Neural cell (in vitro differentiated cells): ENCODE results near the gene FXN. TPM values are rescaled to one million over a fixed set of nuclear protein-coding genes. Genes with fewer than 3 reads are reported as not detected.

Source experiments
- H2AFZ ChIP-seq: fragments of 200-600, 300-800 bp; sonication (generic), shearing (Covaris generic); 2 replicates; pipeline ENCODE4 v1.6.0; 2014; ENCODE audit warnings: low read depth, mild to moderate bottlenecking, antibody characterized with exemption, low read length, moderate library complexity
- H3F3A ChIP-seq: fragments of 200-600 bp; shearing (Covaris generic); 2 replicates; pipeline ENCODE4 v1.6.1; 2016; ENCODE audit warnings: mild to moderate bottlenecking, moderate library complexity, mixed read lengths, antibody characterized with exemption, low read length; ENCODE audit not compliant: insufficient read depth, poor library complexity, severe bottlenecking
- H3K27ac ChIP-seq: fragments of 200-600, 300-800 bp; sonication (generic), shearing (Covaris generic); 2 replicates; pipeline ENCODE4 v1.5.1; 2014; ENCODE audit warnings: mild to moderate bottlenecking, low read length, moderate library complexity
- H3K27me3 ChIP-seq: fragments of 300-800, 200-600 bp; sonication (generic), shearing (Covaris generic); 2 replicates; pipeline ENCODE4 v1.6.0; 2014; ENCODE audit warnings: mild to moderate bottlenecking, low read depth, low read length, moderate library complexity; ENCODE audit not compliant: insufficient read depth
- H3K36me3 ChIP-seq: fragments of 300-800, 200-600 bp; sonication (generic), shearing (Covaris generic); 2 replicates; pipeline ENCODE4 v1.5.1; 2014; ENCODE audit warnings: mild to moderate bottlenecking, antibody characterized with exemption, low read length, moderate library complexity; ENCODE audit not compliant: insufficient read depth
- H3K4me2 ChIP-seq: fragments of 300-800, 200-600 bp; sonication (generic), shearing (Covaris generic); 2 replicates; pipeline ENCODE4 v1.6.0; 2014; ENCODE audit warnings: mild to moderate bottlenecking, low read length
- H3K4me3 ChIP-seq: fragments of 300-800, 200-600 bp; sonication (generic), shearing (Covaris generic); 2 replicates; pipeline ENCODE4 v1.5.1; 2014; ENCODE audit warnings: mild to moderate bottlenecking, low read length, moderate library complexity
- H3K79me2 ChIP-seq: fragments of 200-600 bp; shearing (Covaris generic); replicated peaks from 2 replicates; pipeline ENCODE4 v1.6.0; 2014; ENCODE audit warnings: mild to moderate bottlenecking, low read length, moderate library complexity; ENCODE audit not compliant: insufficient read depth
- H3K9ac ChIP-seq: fragments of 300-800, 200-600 bp; sonication (generic), shearing (Covaris generic); 2 replicates; pipeline ENCODE4 v1.6.1; 2016; ENCODE audit warnings: mild to moderate bottlenecking, low read length, mixed read lengths
- H3K9me2 ChIP-seq: fragments of 200-600 bp; shearing (Covaris generic); 2 replicates; pipeline ENCODE4 v1.6.1; 2016; ENCODE audit warnings: mild to moderate bottlenecking, low read length, mixed read lengths; ENCODE audit not compliant: insufficient read depth
- H3K9me3 ChIP-seq: fragments of 200-600, 300-800 bp; sonication (generic), shearing (Covaris generic); 2 replicates; pipeline ENCODE4 v1.6.1; 2016; ENCODE audit warnings: mild to moderate bottlenecking, mixed run types, low read length, moderate library complexity, mixed read lengths
- H4K20me1 ChIP-seq: fragments of 200-600 bp; shearing (Covaris generic); 2 replicates; pipeline ENCODE4 v1.6.1; 2016; ENCODE audit warnings: mild to moderate bottlenecking, mixed run types; ENCODE audit not compliant: insufficient read depth
- CTCF ChIP-seq: fragments of 450-650 bp; IDR thresholded peaks from 2 replicates; pipeline ENCODE4 v1.5.1; 2014; ENCODE audit warnings: antibody characterized with exemption, mild to moderate bottlenecking, moderate library complexity; ENCODE audit not compliant: poor library complexity, severe bottlenecking
- EP300 ChIP-seq: fragments of 450-650 bp; conservative IDR thresholded peaks from 2 replicates; pipeline ENCODE4 v1.6.1; 2014; ENCODE audit warnings: antibody characterized with exemption, mild to moderate bottlenecking, moderate library complexity; ENCODE audit not compliant: poor library complexity, severe bottlenecking
- MXI1 ChIP-seq: fragments of 450-650 bp; conservative IDR thresholded peaks from 2 replicates; pipeline ENCODE4 v1.6.1; 2014; ENCODE audit warnings: antibody characterized with exemption, mild to moderate bottlenecking; ENCODE audit not compliant: poor library complexity, severe bottlenecking
- POLR2AphosphoS5 ChIP-seq: IDR thresholded peaks from 2 replicates; pipeline ENCODE4 v1.6.1; 2012
- RAD21 ChIP-seq: fragments of 450-650 bp; conservative IDR thresholded peaks from 2 replicates; pipeline ENCODE4 v1.6.1; 2014; ENCODE audit warnings: antibody characterized with exemption, mild to moderate bottlenecking, moderate library complexity
- REST ChIP-seq: IDR thresholded peaks from 2 replicates; pipeline ENCODE4 v1.6.1; 2012; ENCODE audit warnings: borderline replicate concordance
- SMC3 ChIP-seq: fragments of 450-650 bp; conservative IDR thresholded peaks from 2 replicates; pipeline ENCODE4 v1.6.1; 2014; ENCODE audit warnings: antibody characterized with exemption, mild to moderate bottlenecking, moderate library complexity; ENCODE audit not compliant: poor library complexity
- TAF1 ChIP-seq: IDR thresholded peaks from 2 replicates; pipeline ENCODE4 v1.6.1; 2012; ENCODE audit warnings: low read depth
- polyA plus RNA-seq: library from polyadenylated mRNA; depleted of rRNA; stranded (reverse); fragments of >200 nt; gene quantifications from 2 replicates; pipeline ENCODE4 v1.2.3, GENCODE V29; 2014

The FXN gene
- polyA plus RNA-seq, 1 donor from 2014 or later = 3.5 TPM

- H3K9me3 ChIP-seq = no peaks in the 10 kb centered on the region
- no peaks in the 10 kb centered on the region for H3K36me3 ChIP-seq
- no peak overlapping the region for H3K9ac ChIP-seq
- TF ChIP-seq RAD21 (no peak), SMC3 (no peak), REST (no peak), CTCF (no peak), MXI1 (no peak), POLR2AphosphoS5 (no peak), TAF1 (no peak), EP300 (no peak)
- no peak overlapping the region for H3K27ac ChIP-seq
- H3K4me3 ChIP-seq = no peak overlapping the region
- no peak overlapping the region for H2AFZ ChIP-seq
- H3K9me2 ChIP-seq = no peaks in the 10 kb centered on the region
- no peak overlapping the region for H3K4me2 ChIP-seq
- no peaks in the 10 kb centered on the region for H3F3A ChIP-seq
- no peaks in the 10 kb centered on the region for H3K79me2 ChIP-seq
- no peaks in the 10 kb centered on the region for H3K27me3 ChIP-seq
- H4K20me1 ChIP-seq = no peaks in the 10 kb centered on the region
Observed at GRCh38 chr9:69074801-69075200, 39.2 kb downstream of the FXN start.

- H3K9me2 ChIP-seq = no peaks in the 10 kb centered on the region
- H3K27me3 ChIP-seq = no peaks in the 10 kb centered on the region
- no peaks in the 10 kb centered on the region for H4K20me1 ChIP-seq
- TF ChIP-seq SMC3 (no peak), TAF1 (no peak), REST (no peak), MXI1 (no peak), POLR2AphosphoS5 (no peak)
- H3K27ac ChIP-seq = no peak overlapping the region
- H2AFZ ChIP-seq = no peak overlapping the region
- H3K9ac ChIP-seq = no peak overlapping the region
- H3F3A ChIP-seq = no peaks in the 10 kb centered on the region
- H3K9me3 ChIP-seq = no peaks in the 10 kb centered on the region
- H3K79me2 ChIP-seq = no peaks in the 10 kb centered on the region
- no peak overlapping the region for H3K4me2 ChIP-seq
- H3K36me3 ChIP-seq = no peaks in the 10 kb centered on the region
- no peak overlapping the region for H3K4me3 ChIP-seq
Observed at GRCh38 chr9:69076550-69076949, 41.0 kb downstream of the FXN start.
